HG02588 (cell line): ENCODE data around the gene AKR1B1.
"Not testable (repeated sequence)": the region's sequence is repeated elsewhere in the genome, so short reads cannot be mapped to it uniquely, and the experiment has no call there.

Experiments
- ATAC-seq: cut with Tn5 transposase; IDR thresholded peaks from one replicate; pipeline ENCODE4 v1.9.1; 2021; ENCODE audit warnings: mild to moderate bottlenecking, moderate library complexity; ENCODE audit not compliant: unreplicated experiment

AKR1B1 gene

GRCh38 chr7:134458806-134459698 lies at the start of gene AKR1B1:
TSS of gene AKR1B1 (minus strand) at chr7:134459100. CDS start at chr7:134459062, 38 bp downstream.
- ATAC-seq: peak; percentile 92

GRCh38 chr7:134505856-134506255 lies 47.0 kb upstream of the AKR1B1 start:
- ATAC-seq: no peak

GRCh38 chr7:134504660-134505164 lies 45.8 kb upstream of the AKR1B1 start:
- ATAC-seq: no peak

GRCh38 chr7:134502463-134503371 lies 43.8 kb upstream of the AKR1B1 start:
- ATAC-seq: no peak

- ATAC-seq: no peak
These were observed 42.1 kb upstream of the AKR1B1 start for GRCh38 chr7:134500982-134501381.

GRCh38 chr7:134500406-134500805 lies 41.5 kb upstream of the AKR1B1 start:
- ATAC-seq: no peak

GRCh38 chr7:134495546-134495945 lies 36.6 kb upstream of the AKR1B1 start:
- no peak for ATAC-seq

- ATAC-seq: no peak
These were observed 34.2 kb upstream of the AKR1B1 start for GRCh38 chr7:134493091-134493490.

- not testable (repeated sequence) for ATAC-seq
These were observed 28.8 kb upstream of the AKR1B1 start for GRCh38 chr7:134487721-134488120.

GRCh38 chr7:134485203-134485602 lies 26.3 kb upstream of the AKR1B1 start:
- ATAC-seq: no peak

GRCh38 chr7:134483296-134483695 lies 24.4 kb upstream of the AKR1B1 start:
- ATAC-seq: no peak

- no peak for ATAC-seq
These were observed 24.0 kb upstream of the AKR1B1 start for GRCh38 chr7:134482858-134483257.

- ATAC-seq: no peak
These were observed 22.3 kb upstream of the AKR1B1 start for GRCh38 chr7:134481167-134481566.

GRCh38 chr7:134480730-134481129 lies 21.8 kb upstream of the AKR1B1 start:
- ATAC-seq: no peak

- ATAC-seq: no peak
These were observed 21.3 kb upstream of the AKR1B1 start for GRCh38 chr7:134480202-134480601.

GRCh38 chr7:134478707-134479106 lies 19.8 kb upstream of the AKR1B1 start:
- ATAC-seq: no peak

- no peak for ATAC-seq
These were observed 19.1 kb upstream of the AKR1B1 start for GRCh38 chr7:134477954-134478353.

GRCh38 chr7:134476044-134476443 lies 17.1 kb upstream of the AKR1B1 start:
- ATAC-seq: no peak

GRCh38 chr7:134474828-134475227 lies 15.9 kb upstream of the AKR1B1 start:
- ATAC-seq: no peak

GRCh38 chr7:134473861-134474291 lies 15.0 kb upstream of the AKR1B1 start:
- no peak for ATAC-seq

GRCh38 chr7:134472572-134473244 lies 13.8 kb upstream of the AKR1B1 start:
- ATAC-seq: no peak
